Measurements from ENCODE around the gene BID. TPM values are rescaled to one million over a fixed set of nuclear protein-coding genes. Genes with fewer than 3 reads are reported as not detected.

Gene BID
- total RNA-seq, 1 experiment from 2014 or later: 58.2 TPM

GRCh38 chr22:17814084-17814483, 39.8 kb upstream of the BID start:
- Histone ChIP-seq H3K9me2 (ENCODE audit: insufficient read depth) (no peaks in the 10 kb centered on the region), H3K79me2 (ENCODE audit: insufficient read depth, low read length) (no peaks in the 10 kb centered on the region), H3K4me2 (ENCODE audit: low read length) (no peak overlapping the region), H3K9me3 (ENCODE audit: control insufficient read depth in 1 of 2, insufficient read depth in 1 of 2, low read depth in 1 of 2, low read length in 2 of 2) (no peaks in the 10 kb centered on the region), H3K27me3 (ENCODE audit: insufficient read depth, low read length) (no peaks in the 10 kb centered on the region), H3K36me3 (ENCODE audit: control insufficient read depth in 1 of 2, insufficient read depth in 2 of 2, low read length in 2 of 2) (peaks cover 0 to 10% of the 10 kb centered on the region in 2 experiments; a peak in 2 of 4 replicates), H3K27ac (ENCODE audit: low read depth, low read length) (no peak overlapping the region), H3K4me1 (ENCODE audit: control insufficient read depth in 1 of 2, insufficient read depth in 2 of 2, low read length in 2 of 2) (no peaks in the 10 kb centered on the region), H3K9ac (ENCODE audit: low read length) (no peak overlapping the region), H3K4me3 (replicated peaks in 1 of 2; ENCODE audit: low read depth in 1 of 2, low read length in 2 of 2) (no peak overlapping the region), H4K20me1 (ENCODE audit: insufficient read depth) (no peaks in the 10 kb centered on the region), H2AFZ (ENCODE audit: low read depth, low read length, poor library complexity, severe bottlenecking) (no peak overlapping the region)
- ChIA-PET RAD21 (ENCODE audit: low non-redundant PET in 1 of 2, low total read pairs in 2 of 2, uncharacterized antibody in 2 of 2, unreplicated experiment in 2 of 2) (no interaction called here), CTCF (no interaction called here), POLR2A (no interaction called here)
- TF ChIP-seq POLR2AphosphoS5 (IDR thresholded peaks at IDR 0.05; ENCODE audit: low read depth, low read length): no peak
- no peak for TF ChIP-seq YY1 (IDR thresholded peaks at IDR 0.05; ENCODE audit: extremely low read depth, insufficient replicate concordance, low read depth, low read length)
- no peak for TF ChIP-seq CEBPB (IDR thresholded peaks at IDR 0.05; ENCODE audit: low read depth)
- TF ChIP-seq RAD21 (IDR thresholded peaks at IDR 0.05; ENCODE audit: low read depth): no peak
- TF ChIP-seq, protein P1, sequence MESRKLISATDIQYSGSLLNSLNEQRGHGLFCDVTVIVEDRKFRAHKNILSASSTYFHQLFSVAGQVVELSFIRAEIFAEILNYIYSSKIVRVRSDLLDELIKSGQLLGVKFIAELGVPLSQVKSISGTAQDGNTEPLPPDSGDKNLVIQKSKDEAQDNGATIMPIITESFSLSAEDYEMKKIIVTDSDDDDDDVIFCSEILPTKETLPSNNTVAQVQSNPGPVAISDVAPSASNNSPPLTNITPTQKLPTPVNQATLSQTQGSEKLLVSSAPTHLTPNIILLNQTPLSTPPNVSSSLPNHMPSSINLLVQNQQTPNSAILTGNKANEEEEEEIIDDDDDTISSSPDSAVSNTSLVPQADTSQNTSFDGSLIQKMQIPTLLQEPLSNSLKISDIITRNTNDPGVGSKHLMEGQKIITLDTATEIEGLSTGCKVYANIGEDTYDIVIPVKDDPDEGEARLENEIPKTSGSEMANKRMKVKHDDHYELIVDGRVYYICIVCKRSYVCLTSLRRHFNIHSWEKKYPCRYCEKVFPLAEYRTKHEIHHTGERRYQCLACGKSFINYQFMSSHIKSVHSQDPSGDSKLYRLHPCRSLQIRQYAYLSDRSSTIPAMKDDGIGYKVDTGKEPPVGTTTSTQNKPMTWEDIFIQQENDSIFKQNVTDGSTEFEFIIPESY (IDR thresholded peaks at IDR 0.05; ENCODE audit: extremely low read depth, insufficient replicate concordance, low read length): no peak
- TF ChIP-seq, protein P2, sequence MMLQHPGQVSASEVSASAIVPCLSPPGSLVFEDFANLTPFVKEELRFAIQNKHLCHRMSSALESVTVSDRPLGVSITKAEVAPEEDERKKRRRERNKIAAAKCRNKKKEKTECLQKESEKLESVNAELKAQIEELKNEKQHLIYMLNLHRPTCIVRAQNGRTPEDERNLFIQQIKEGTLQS (IDR thresholded peaks at IDR 0.05): no peak
- no peak for TF ChIP-seq POLR2A (IDR thresholded peaks at IDR 0.05; ENCODE audit: borderline replicate concordance, extremely low read depth, insufficient read depth, insufficient read length)
- TF ChIP-seq EZH2phosphoT487 (IDR thresholded peaks at IDR 0.05; ENCODE audit: borderline replicate concordance): no peak
- BruUV-seq (replicated peaks): no TSS peak
- intact Hi-C loops (cut with micrococcal nuclease): no loop called here
- DNase-seq (ENCODE audit: low read depth, low spot score) (no peak), ATAC-seq (no peak)

DNA sequence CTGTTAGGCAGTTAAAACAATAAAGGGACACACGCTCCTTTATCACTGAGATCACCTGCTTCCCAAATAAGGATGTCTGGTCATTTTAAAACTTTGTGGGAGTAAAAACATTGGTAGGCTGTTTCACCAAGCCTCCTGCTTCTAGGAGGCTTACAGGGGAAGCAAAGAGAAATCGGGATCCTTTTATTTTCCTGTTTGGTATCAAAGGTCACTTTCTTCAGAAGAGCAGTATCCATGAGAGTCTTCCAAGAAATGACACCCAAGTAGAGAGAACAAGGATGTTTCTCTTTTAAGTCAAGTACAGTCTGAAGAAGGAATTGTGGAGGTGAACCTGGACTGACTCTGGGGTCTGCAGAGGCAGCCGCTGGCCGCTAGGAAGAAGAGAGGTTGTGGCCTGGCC, 36.9 kb upstream of the BID start:
- Histone ChIP-seq H4K20me1 (ENCODE audit: insufficient read depth) (no peaks in the 10 kb centered on the region), H3K9me3 (ENCODE audit: control insufficient read depth in 1 of 2, insufficient read depth in 1 of 2, low read depth in 1 of 2, low read length in 2 of 2) (no peaks in the 10 kb centered on the region), H3K27me3 (ENCODE audit: insufficient read depth, low read length) (no peaks in the 10 kb centered on the region), H3K36me3 (ENCODE audit: control insufficient read depth in 1 of 2, insufficient read depth in 2 of 2, low read length in 2 of 2) (peaks cover 0 to 13% of the 10 kb centered on the region in 2 experiments; a peak in 2 of 4 replicates), H3K79me2 (ENCODE audit: insufficient read depth, low read length) (no peaks in the 10 kb centered on the region), H2AFZ (ENCODE audit: low read depth, low read length, poor library complexity, severe bottlenecking) (no peak overlapping the region), H3K4me3 (replicated peaks in 1 of 2; ENCODE audit: low read depth in 1 of 2, low read length in 2 of 2) (no peak overlapping the region), H3K4me2 (ENCODE audit: low read length) (no peak overlapping the region), H3K27ac (ENCODE audit: low read depth, low read length) (no peak overlapping the region), H3K9ac (ENCODE audit: low read length) (no peak overlapping the region), H3K4me1 (ENCODE audit: control insufficient read depth in 1 of 2, insufficient read depth in 2 of 2, low read length in 2 of 2) (no peaks in the 10 kb centered on the region), H3K9me2 (ENCODE audit: insufficient read depth) (no peaks in the 10 kb centered on the region)
- DNase-seq (ENCODE audit: low read depth, low spot score) (no peak), ATAC-seq (no peak)
- ChIA-PET RAD21 (ENCODE audit: low non-redundant PET in 1 of 2, low total read pairs in 2 of 2, uncharacterized antibody in 2 of 2, unreplicated experiment in 2 of 2) (no interaction called here), CTCF (no interaction called here), POLR2A (no interaction called here)
- TF ChIP-seq POLR2AphosphoS5 (IDR thresholded peaks at IDR 0.05; ENCODE audit: low read depth, low read length): no peak
- no peak for TF ChIP-seq CBX3 (IDR thresholded peaks at IDR 0.05; ENCODE audit: low read depth)
- no peak for TF ChIP-seq RAD21 (IDR thresholded peaks at IDR 0.05; ENCODE audit: low read depth)
- no peak for TF ChIP-seq JUND (IDR thresholded peaks at IDR 0.05)
- TF ChIP-seq YY1 (IDR thresholded peaks at IDR 0.05; ENCODE audit: extremely low read depth, insufficient replicate concordance, low read depth, low read length): no peak
- BruUV-seq (replicated peaks): no TSS peak
- intact Hi-C loops (cut with micrococcal nuclease): no loop called here
